Mesangial cell (primary cell): ENCODE results near the gene SOX12. TPM values are rescaled to one million over a fixed set of nuclear protein-coding genes. Genes with fewer than 3 reads are reported as not detected.

ENCODE experiments used
- total RNA-seq: library from RNA; depleted of rRNA; stranded (reverse); fragments of >200 nt; gene quantifications from 2 replicates; pipeline ENCODE4 v1.2.3, GENCODE V29; 2015

The SOX12 gene
- 11.2 and 23.3 TPM in 2 replicates for total RNA-seq

DNA sequence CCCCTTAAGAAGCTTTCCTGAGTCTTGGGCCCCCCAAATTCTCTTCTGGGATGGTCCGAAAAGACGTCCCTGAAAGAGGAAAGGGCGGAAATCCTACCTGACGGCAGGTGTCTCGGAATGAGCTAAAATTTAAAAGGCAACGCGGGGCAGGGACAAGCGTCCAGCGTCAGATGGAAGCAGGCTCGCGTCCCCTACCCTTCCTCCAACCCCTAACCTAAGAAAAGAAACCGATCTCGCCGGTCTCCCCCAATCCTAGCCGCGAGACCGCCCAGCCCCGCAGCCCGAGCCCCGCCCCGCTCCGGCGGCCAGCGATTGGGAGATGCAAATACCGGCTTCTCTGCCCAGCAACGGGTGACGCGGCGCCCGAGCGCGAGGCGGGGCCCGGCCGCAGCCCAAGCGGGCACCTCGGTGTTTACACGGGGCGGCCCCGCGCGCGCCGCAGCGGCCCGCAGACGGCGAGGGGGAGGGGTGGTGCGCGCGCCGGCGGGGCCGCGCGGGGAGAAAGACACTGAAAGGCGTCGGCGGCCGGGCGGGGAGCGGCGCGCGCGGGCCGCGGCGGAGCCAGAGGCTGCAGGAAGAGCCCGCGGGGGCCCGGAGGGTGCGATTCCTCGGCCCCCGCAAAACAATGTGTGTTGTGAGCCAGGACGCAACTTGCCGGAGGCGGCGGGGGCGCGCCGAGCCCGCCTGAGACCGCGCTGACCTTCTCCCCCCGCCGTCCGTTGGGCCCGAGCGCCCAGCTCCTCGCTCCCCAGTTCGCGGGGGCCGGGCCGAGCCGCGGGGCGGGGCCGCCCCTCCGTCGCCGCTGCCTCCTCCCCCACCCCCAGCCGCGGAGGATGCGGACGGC is at the start of gene SOX12:
TSS of gene SOX12 (plus strand) at position 508 of the 844 bp plus-strand sequence. CDS start 373 bp downstream, outside the sequence.

DNA sequence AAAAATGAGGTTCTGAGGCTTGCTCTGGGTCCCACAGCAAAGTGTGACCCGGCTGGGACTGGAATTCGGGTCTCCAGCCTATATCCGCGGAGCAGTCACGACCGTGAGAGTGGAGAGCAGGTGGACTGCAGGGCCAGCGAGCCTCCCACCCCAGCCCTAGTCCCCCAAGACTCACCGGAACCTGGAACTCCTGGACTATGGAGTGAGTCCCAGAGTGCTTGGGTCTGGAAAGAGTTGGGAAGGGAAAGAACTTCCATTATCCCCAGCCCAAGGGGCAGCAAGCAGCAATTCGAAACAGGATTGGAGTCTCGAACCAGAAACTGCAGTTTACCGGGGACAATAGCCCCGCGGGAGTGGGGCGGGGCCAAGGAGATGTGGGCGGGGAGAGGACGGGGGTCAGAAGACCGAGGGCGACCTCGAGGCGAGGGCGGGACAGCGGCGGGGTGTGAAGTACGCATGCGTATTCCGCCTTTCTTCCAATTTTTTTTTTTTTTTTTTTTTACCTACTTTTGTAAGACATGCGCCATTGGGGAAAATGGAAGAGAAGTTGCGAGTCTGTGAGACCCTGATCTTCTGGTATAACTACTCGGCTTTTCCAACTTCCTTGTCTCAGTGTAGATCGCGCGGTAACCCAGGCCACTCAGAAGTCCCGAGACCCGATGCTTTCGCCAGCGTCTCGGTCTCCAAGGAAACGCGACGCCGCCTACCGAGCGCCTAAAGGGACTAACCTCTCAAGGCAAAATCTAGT is 35.1 kb upstream of the SOX12 start, which contains the start of gene C20orf96:
TSS of gene C20orf96 (minus strand) at position 667 of the 748 bp plus-strand sequence. CDS start at position 527, 140 bp downstream.

DNA sequence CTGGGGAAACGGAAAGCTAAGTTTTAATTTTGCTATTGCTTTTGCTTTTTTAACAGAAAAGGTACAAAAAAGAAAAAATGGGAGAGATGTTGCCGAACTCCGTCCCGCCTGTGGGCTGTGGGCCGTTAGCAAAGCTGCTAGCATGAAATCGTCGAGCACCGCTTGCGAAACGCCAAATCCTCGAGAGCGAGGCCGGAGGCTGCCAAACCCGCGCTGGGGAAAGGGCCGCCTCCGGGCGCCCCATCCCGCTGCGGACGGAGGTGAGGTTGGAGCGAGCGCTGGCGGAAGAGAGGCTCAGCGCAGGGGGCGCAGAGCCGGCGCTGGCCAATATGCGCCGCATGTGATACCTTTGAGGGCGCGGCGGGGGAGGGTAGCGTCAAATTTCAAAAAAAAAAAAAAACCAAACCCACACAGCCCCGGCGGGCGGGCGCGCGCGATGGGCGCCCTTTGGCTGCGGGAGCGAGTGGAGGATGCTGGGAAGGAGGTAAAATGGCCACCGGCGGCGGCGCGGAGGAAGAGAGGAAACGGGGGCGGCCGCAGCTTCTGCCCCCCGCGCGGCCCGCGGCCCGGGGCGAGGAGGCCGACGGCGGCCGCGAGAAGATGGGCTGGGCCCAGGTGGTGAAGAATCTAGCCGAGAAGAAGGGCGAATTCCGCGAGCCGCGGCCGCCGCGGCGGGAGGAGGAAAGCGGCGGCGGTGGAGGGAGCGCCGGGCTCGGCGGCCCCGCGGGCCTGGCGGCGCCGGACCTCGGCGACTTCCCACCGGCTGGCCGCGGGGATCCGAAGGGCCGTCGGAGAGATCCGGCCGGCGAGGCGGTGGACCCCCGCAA is 28.0 kb upstream of the SOX12 start, which contains the start of gene ZCCHC3:
TSS of gene ZCCHC3 (plus strand) at position 473 of the 827 bp plus-strand sequence. CDS start at position 490, 17 bp downstream.

DNA sequence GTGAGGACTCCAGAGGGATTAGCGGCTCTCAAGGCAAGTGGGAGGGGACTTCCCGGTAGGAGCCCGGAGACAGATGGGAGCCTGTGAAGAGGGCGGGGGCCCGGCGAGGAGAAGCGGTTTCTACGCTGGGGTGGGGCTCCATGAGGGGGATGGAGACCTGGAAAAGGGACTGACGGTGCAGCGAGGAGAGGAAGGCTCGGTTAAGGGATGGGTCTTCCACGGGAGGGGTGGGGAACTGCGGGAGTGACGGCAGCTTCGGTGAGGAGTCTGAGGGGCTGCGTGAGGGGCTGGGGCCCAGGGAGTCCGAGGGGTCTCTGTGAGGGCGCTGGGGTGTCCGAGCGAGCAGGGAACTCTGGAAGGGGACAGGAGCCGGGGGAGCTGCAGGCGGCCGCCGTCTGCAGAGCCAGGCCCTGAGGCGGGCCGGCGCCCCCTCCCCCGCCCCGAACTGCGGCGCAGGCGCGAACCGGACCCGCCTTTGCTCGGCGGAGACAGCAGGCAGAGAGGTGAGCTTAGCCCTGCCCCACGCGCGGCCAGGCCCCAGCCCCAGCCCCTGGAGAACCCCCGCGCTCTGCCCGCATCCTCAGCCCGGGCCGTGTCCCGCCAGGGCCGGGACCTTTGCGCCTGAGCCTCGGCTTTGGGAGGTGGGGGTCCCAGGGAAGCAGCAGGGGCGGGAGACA is 21.4 kb downstream of the SOX12 start, which contains the start of gene NRSN2:
TSS of gene NRSN2 (plus strand) at position 472 of the 677 bp plus-strand sequence. CDS start 2,533 bp downstream, outside the sequence.

Other genes starting within 250 kb of the SOX12 start
- gene DEFB125, start 237.9 kb upstream of the SOX12 start, total RNA-seq: not detected in 2 replicates
- not detected in 2 replicates for gene DEFB126, start 183.0 kb upstream of the SOX12 start, total RNA-seq
- gene DEFB127, start 168.1 kb upstream of the SOX12 start, total RNA-seq: not detected in 2 replicates
- gene DEFB128, start 135.8 kb upstream of the SOX12 start, total RNA-seq: not detected in 2 replicates
- not detected in 2 replicates for gene DEFB129, start 98.3 kb upstream of the SOX12 start, total RNA-seq
- not detected in 2 replicates for gene DEFB132, start 67.8 kb upstream of the SOX12 start, total RNA-seq
- gene C20orf96, start 34.8 kb upstream of the SOX12 start, total RNA-seq: 2.3 and 6.0 TPM in 2 replicates
- 11.4 and 17.1 TPM in 2 replicates for gene ZCCHC3, start 28.0 kb upstream of the SOX12 start, total RNA-seq
- gene NRSN2, start 21.6 kb downstream of the SOX12 start, total RNA-seq: 106 and 114 TPM in 2 replicates
- 133 and 137 TPM in 2 replicates for gene TRIB3, start 55.2 kb downstream of the SOX12 start, total RNA-seq
- gene RBCK1, start 82.7 kb downstream of the SOX12 start, total RNA-seq: 138 and 152 TPM in 2 replicates
- 25.1 and 27.0 TPM in 2 replicates for gene TBC1D20, start 137.0 kb downstream of the SOX12 start, total RNA-seq
- gene CSNK2A1, start 218.2 kb downstream of the SOX12 start, total RNA-seq: 84.7 and 85.9 TPM in 2 replicates